Sigmoid colon (tissue), 7 donors: ENCODE data around the gene KDR. TPM values are rescaled to one million over a fixed set of nuclear protein-coding genes. Genes with fewer than 3 reads are reported as not detected.

Experiments
- DNase-seq: peaks from one replicate; pipeline ENCODE4 v3.0.0-alpha.2; 2019
- H3K27ac ChIP-seq, 4 donors: fragments of 200-600 bp; sonication (generic); one replicate each; pipeline ENCODE4 v1.5.1; 2016 to 2019; ENCODE audit warnings: mild to moderate bottlenecking in 1 of 4
- H3K27me3 ChIP-seq, 3 donors: fragments of 200-600 bp; sonication (generic); one replicate each; pipeline ENCODE4 v1.5.1; 2019; ENCODE audit warnings: mild to moderate bottlenecking in 1 of 3
- H3K36me3 ChIP-seq, 4 donors: fragments of 200-600 bp; sonication (generic); one replicate each; pipeline ENCODE4 v1.5.1; 2016 to 2019
- H3K4me1 ChIP-seq, 4 donors: fragments of 200-600 bp; sonication (generic); one replicate each; pipeline ENCODE4 v1.5.1; 2017 to 2019
- H3K4me3 ChIP-seq, 4 donors: fragments of 200-600 bp; sonication (generic); one replicate each; pipeline ENCODE4 v1.5.1; 2017 to 2019; ENCODE audit warnings: mild to moderate bottlenecking in 2 of 4, moderate library complexity in 1 of 4
- H3K9me3 ChIP-seq, 4 donors: fragments of 200-600 bp in 3 of 4; sonication (generic) in 3 of 4; one replicate each; pipeline versions ENCODE4 v1.5.1 to v1.6.1; 2013 to 2019
- CTCF ChIP-seq, 4 experiments: fragments of 450-650 bp in 3 of 4; fragments of 200-600 bp in 1 of 4; IDR thresholded peaks; one replicate each; pipeline ENCODE4 v1.5.1; 2016 to 2019; ENCODE audit warnings: antibody characterized with exemption in 4 of 4, mild to moderate bottlenecking in 3 of 4, moderate library complexity in 2 of 4
- EP300 ChIP-seq, 4 donors: sonication (generic); formaldehyde crosslinking; IDR thresholded peaks; one replicate each; pipeline ENCODE4 v1.6.1; 2017; ENCODE audit warnings: antibody characterized with exemption in 4 of 4
- POLR2A ChIP-seq, 2 donors: fragments of 450-650 bp; IDR thresholded peaks; one replicate each; pipeline ENCODE4 v1.6.1; 2016; ENCODE audit warnings: antibody characterized with exemption in 2 of 2, mild to moderate bottlenecking in 2 of 2, moderate library complexity in 2 of 2
- POLR2AphosphoS5 ChIP-seq, 4 donors: sonication (generic); formaldehyde crosslinking; IDR thresholded peaks; one replicate each; pipeline ENCODE4 v1.6.1; 2017; ENCODE audit warnings: antibody characterized with exemption in 4 of 4
- whole genome bisulfite sequencing, 2 donors: extraction: QIAGEN DNeasy Blood & Tissue Kit; methylation state at CpG; one replicate each; pipeline ENCODE4 v1.1.7; 2013; 5-methylcytosine and 5-hydroxymethylcytosine counted together
- intact Hi-C: fragments of 100-400 bp; cut with DNase I; formaldehyde crosslinking; loops from one replicate; pipeline ENCODE4 v1.15.1; 2023
- polyA plus RNA-seq, 3 donors: library from polyadenylated mRNA; stranded (reverse); fragments of 200-250 nt; gene quantifications; one replicate each; pipeline ENCODE4 v1.2.3, GENCODE V29; 2013
- total RNA-seq, 4 donors: library from RNA; depleted of rRNA; stranded (reverse); fragments of >200 nt; gene quantifications; one replicate each; pipeline ENCODE4 v1.1.0, GENCODE V29; 2016
- donor health status: healthy with polysubstance abuse.
- donor health status: Bipolar disorder and iron deficiency.
- donor health status: healthy.

The KDR gene
- total and polyA plus RNA-seq, 7 donors = 0.69 to 14.2 (median 9.9) TPM

GRCh38 chr4:55107054-55107453, 18.3 kb downstream of the KDR start:
- no peaks in the 10 kb centered on the region for H3K36me3 ChIP-seq
- H3K27me3 ChIP-seq = no peaks in the 10 kb centered on the region
- WGBS, 2 donors = 74 to 87% methylated on average over 3 of the region's 3 CpGs
- intact Hi-C loops = no loop called here
- no peak overlapping the region for H3K27ac ChIP-seq
- no peak overlapping the region for H3K4me3 ChIP-seq
- DNase-seq = no peak
- no peaks in the 10 kb centered on the region for H3K4me1 ChIP-seq
- TF ChIP-seq CTCF (IDR thresholded peaks at IDR 0.05) (no peak), EP300 (IDR thresholded peaks at IDR 0.05) (no peak), POLR2AphosphoS5 (IDR thresholded peaks at IDR 0.05) (no peak), POLR2A (IDR thresholded peaks at IDR 0.05) (no peak)
- H3K9me3 ChIP-seq = no peaks in the 10 kb centered on the region

- no peaks in the 10 kb centered on the region for H3K27me3 ChIP-seq
- H3K9me3 ChIP-seq = no peaks in the 10 kb centered on the region
- intact Hi-C loops = no loop called here
- no peak overlapping the region for H3K4me3 ChIP-seq
- no peaks in the 10 kb centered on the region for H3K4me1 ChIP-seq
- TF ChIP-seq CTCF (IDR thresholded peaks at IDR 0.05) = no peak
- no peak for TF ChIP-seq POLR2AphosphoS5 (IDR thresholded peaks at IDR 0.05)
- no peak for TF ChIP-seq EP300 (IDR thresholded peaks at IDR 0.05)
- no peak for TF ChIP-seq POLR2A (IDR thresholded peaks at IDR 0.05)
- 89 to 90% methylated on average over 3 of the region's 3 CpGs for WGBS, 2 donors
- no peak overlapping the region for H3K27ac ChIP-seq
- no peak for DNase-seq
- H3K36me3 ChIP-seq = no peaks in the 10 kb centered on the region
Observed at GRCh38 chr4:55103224-55103623, 22.2 kb downstream of the KDR start.

GRCh38 chr4:55099816-55100215, 25.6 kb downstream of the KDR start:
- Histone ChIP-seq H3K4me1 (no peaks in the 10 kb centered on the region), H3K36me3 (no peaks in the 10 kb centered on the region), H3K27me3 (no peaks in the 10 kb centered on the region), H3K27ac (no peak overlapping the region), H3K9me3 (no peaks in the 10 kb centered on the region), H3K4me3 (no peak overlapping the region)
- WGBS, 2 donors = 91 to 96% methylated on average over 4 of the region's 4 CpGs
- no peak for TF ChIP-seq EP300 (IDR thresholded peaks at IDR 0.05)
- TF ChIP-seq CTCF (IDR thresholded peaks at IDR 0.05) = no peak
- no peak for TF ChIP-seq POLR2A (IDR thresholded peaks at IDR 0.05)
- no peak for TF ChIP-seq POLR2AphosphoS5 (IDR thresholded peaks at IDR 0.05)
- DNase-seq = no peak
- intact Hi-C loops = no loop called here

- Histone ChIP-seq H3K27ac (no peak overlapping the region), H3K9me3 (no peaks in the 10 kb centered on the region), H3K4me1 (no peaks in the 10 kb centered on the region), H3K36me3 (no peaks in the 10 kb centered on the region), H3K27me3 (no peaks in the 10 kb centered on the region), H3K4me3 (no peak overlapping the region)
- TF ChIP-seq EP300 (IDR thresholded peaks at IDR 0.05) (no peak), CTCF (IDR thresholded peaks at IDR 0.05) (no peak), POLR2AphosphoS5 (IDR thresholded peaks at IDR 0.05) (no peak), POLR2A (IDR thresholded peaks at IDR 0.05) (no peak)
- no peak for DNase-seq
- WGBS, 2 donors = 91 to 92% methylated on average over 10 of the region's 10 CpGs
- intact Hi-C loops = no loop called here
Observed at GRCh38 chr4:55098456-55099204, 26.8 kb downstream of the KDR start.

GRCh38 chr4:55096619-55097018, 28.8 kb downstream of the KDR start:
- intact Hi-C loops = no loop called here
- H3K27me3 ChIP-seq = no peaks in the 10 kb centered on the region

More at GRCh38 chr4:55096619-55097018, 28.8 kb downstream of the KDR start:
- Histone ChIP-seq H3K4me3 (no peak overlapping the region), H3K27ac (no peak overlapping the region), H3K36me3 (no peaks in the 10 kb centered on the region), H3K4me1 (no peaks in the 10 kb centered on the region), H3K9me3 (no peaks in the 10 kb centered on the region)
- WGBS, 2 donors = 91 to 93% methylated on average over 4 of the region's 4 CpGs
- DNase-seq = no peak
- no peak for TF ChIP-seq POLR2AphosphoS5 (IDR thresholded peaks at IDR 0.05)
- no peak for TF ChIP-seq EP300 (IDR thresholded peaks at IDR 0.05)
- TF ChIP-seq CTCF (IDR thresholded peaks at IDR 0.05) = no peak
- no peak for TF ChIP-seq POLR2A (IDR thresholded peaks at IDR 0.05)
